ENCODE measurements around the gene CDK7. TPM values are rescaled to one million over a fixed set of nuclear protein-coding genes. Genes with fewer than 3 reads are reported as not detected.

Gene CDK7
- total and polyA plus RNA-seq, 4 donors: 6.9 to 15.0 (median 7.9) TPM

DNA sequence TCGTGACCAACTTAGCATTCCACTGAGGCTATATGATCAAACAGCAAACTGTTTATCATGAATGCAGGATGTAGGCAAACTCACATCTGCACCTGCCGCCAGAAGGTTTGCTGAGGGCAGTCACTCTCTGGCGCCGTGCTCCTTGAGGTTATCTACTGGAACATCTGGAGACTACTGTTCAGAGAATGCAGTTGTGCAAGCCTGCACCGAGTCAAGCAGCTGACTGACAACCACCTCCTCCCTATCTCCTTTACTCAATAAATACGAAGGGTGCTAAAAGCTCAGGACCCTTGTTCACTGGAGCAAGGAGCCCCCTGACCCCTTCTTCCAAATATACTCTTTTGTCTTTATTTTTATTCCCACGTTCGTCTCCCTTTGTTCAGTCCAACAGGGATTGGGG lies 70.8 kb downstream of the CDK7 start:
- Histone ChIP-seq H3K4me1 (ENCODE audit: control insufficient read depth in 4 of 4, insufficient read depth in 4 of 4, low read length in 3 of 4) (no peaks in the 10 kb centered on the region), H3K36me3 (ENCODE audit: control insufficient read depth in 4 of 4, insufficient read depth in 3 of 4, low read depth in 1 of 4, low read length in 3 of 4) (peaks cover 2 to 25% (median 16%) of the 10 kb centered on the region in 4 donors), H3K4me3 (ENCODE audit: low read depth in 1 of 3, low read length in 3 of 3) (no peak overlapping the region), H3K27ac (ENCODE audit: low read depth in 1 of 2, low read length in 2 of 2) (no peak overlapping the region), H3K9ac (ENCODE audit: low read depth in 1 of 2, low read length in 2 of 2) (no peak overlapping the region), H3K9me3 (ENCODE audit: control insufficient read depth in 4 of 4, low read length in 3 of 4) (no peaks in the 10 kb centered on the region), H3K27me3 (ENCODE audit: control insufficient read depth in 4 of 4, insufficient read depth in 4 of 4, low read length in 3 of 4) (no peaks in the 10 kb centered on the region)
- TF ChIP-seq, protein P1, sequence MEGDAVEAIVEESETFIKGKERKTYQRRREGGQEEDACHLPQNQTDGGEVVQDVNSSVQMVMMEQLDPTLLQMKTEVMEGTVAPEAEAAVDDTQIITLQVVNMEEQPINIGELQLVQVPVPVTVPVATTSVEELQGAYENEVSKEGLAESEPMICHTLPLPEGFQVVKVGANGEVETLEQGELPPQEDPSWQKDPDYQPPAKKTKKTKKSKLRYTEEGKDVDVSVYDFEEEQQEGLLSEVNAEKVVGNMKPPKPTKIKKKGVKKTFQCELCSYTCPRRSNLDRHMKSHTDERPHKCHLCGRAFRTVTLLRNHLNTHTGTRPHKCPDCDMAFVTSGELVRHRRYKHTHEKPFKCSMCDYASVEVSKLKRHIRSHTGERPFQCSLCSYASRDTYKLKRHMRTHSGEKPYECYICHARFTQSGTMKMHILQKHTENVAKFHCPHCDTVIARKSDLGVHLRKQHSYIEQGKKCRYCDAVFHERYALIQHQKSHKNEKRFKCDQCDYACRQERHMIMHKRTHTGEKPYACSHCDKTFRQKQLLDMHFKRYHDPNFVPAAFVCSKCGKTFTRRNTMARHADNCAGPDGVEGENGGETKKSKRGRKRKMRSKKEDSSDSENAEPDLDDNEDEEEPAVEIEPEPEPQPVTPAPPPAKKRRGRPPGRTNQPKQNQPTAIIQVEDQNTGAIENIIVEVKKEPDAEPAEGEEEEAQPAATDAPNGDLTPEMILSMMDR (IDR thresholded peaks at IDR 0.05; ENCODE audit: low read depth, low read length, missing input control): no peak
- no peak for TF ChIP-seq HNF4G (IDR thresholded peaks at IDR 0.05)
- TF ChIP-seq FOXA2 (IDR thresholded peaks at IDR 0.05): no peak
- TF ChIP-seq TAF1 (conservative IDR thresholded peaks at IDR 0.05): no peak
- no peak for TF ChIP-seq JUND (IDR thresholded peaks at IDR 0.05)
- TF ChIP-seq RXRA (IDR thresholded peaks at IDR 0.05): no peak
- no peak for TF ChIP-seq RAD21 (IDR thresholded peaks at IDR 0.05)
- TF ChIP-seq HNF4A (conservative IDR thresholded peaks at IDR 0.05): no peak
- TF ChIP-seq NR2F2 (IDR thresholded peaks at IDR 0.05): no peak
- TF ChIP-seq, protein P2, sequence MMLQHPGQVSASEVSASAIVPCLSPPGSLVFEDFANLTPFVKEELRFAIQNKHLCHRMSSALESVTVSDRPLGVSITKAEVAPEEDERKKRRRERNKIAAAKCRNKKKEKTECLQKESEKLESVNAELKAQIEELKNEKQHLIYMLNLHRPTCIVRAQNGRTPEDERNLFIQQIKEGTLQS (IDR thresholded peaks at IDR 0.05): no peak
- TF ChIP-seq FOXA1 (IDR thresholded peaks at IDR 0.05): no peak
- TF ChIP-seq, protein P3, sequence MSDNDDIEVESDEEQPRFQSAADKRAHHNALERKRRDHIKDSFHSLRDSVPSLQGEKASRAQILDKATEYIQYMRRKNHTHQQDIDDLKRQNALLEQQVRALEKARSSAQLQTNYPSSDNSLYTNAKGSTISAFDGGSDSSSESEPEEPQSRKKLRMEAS (IDR thresholded peaks at IDR 0.05): no peak
- WGBS: 95% methylated on average over 8 of the region's 8 CpGs
- no peak for DNase-seq (ENCODE audit: low spot score)

DNA sequence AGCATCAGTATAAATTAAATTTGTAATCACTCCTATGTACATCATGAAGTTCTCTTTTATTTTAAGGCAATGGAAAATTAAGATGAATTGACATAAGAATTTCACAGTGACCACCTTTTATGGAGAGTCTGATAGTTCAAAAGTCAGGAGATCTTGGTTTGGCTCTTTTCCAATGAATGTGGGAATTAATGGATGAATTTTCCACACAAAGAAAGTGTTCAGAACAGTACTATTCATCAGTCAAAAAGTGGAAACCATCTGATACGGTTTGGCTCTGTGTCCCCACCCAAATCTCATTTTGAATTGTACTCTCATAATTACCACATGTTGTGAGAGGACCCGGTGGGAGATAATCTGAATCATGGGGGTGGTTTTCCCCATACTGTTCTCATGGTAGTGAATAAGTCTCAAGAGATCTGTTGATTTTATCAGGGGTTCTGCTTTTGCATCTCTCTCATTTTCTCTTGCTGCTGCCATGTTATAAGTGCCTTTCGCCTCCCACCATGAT lies 73.4 kb downstream of the CDK7 start:
- Histone ChIP-seq H3K9me3 (ENCODE audit: control insufficient read depth in 4 of 4, low read length in 3 of 4) (no peaks in the 10 kb centered on the region), H3K36me3 (ENCODE audit: control insufficient read depth in 4 of 4, insufficient read depth in 3 of 4, low read depth in 1 of 4, low read length in 3 of 4) (peaks cover 3 to 26% (median 20%) of the 10 kb centered on the region in 4 donors), H3K27ac (ENCODE audit: low read depth in 1 of 2, low read length in 2 of 2) (no peak overlapping the region), H3K4me3 (ENCODE audit: low read depth in 1 of 3, low read length in 3 of 3) (no peak overlapping the region), H3K4me1 (ENCODE audit: control insufficient read depth in 4 of 4, insufficient read depth in 4 of 4, low read length in 3 of 4) (no peaks in the 10 kb centered on the region), H3K27me3 (ENCODE audit: control insufficient read depth in 4 of 4, insufficient read depth in 4 of 4, low read length in 3 of 4) (no peaks in the 10 kb centered on the region), H3K9ac (ENCODE audit: low read depth in 1 of 2, low read length in 2 of 2) (no peak overlapping the region)
- TF ChIP-seq FOXA1 (IDR thresholded peaks at IDR 0.05): no peak
- no peak for TF ChIP-seq HNF4G (IDR thresholded peaks at IDR 0.05)
- no peak for TF ChIP-seq YY1 (IDR thresholded peaks at IDR 0.05)
- TF ChIP-seq FOXA2 (IDR thresholded peaks at IDR 0.05): no peak
- TF ChIP-seq TAF1 (conservative IDR thresholded peaks at IDR 0.05): no peak
- TF ChIP-seq, protein P3 (IDR thresholded peaks at IDR 0.05): no peak
- TF ChIP-seq RAD21 (IDR thresholded peaks at IDR 0.05): no peak
- TF ChIP-seq EGR1 (IDR thresholded peaks at IDR 0.05; ENCODE audit: low read depth in 2 of 2): no peak
- no peak for TF ChIP-seq RXRA (IDR thresholded peaks at IDR 0.05)
- no peak for TF ChIP-seq HNF4A (conservative IDR thresholded peaks at IDR 0.05)
- no peak for TF ChIP-seq JUND (IDR thresholded peaks at IDR 0.05)
- TF ChIP-seq GABPA (IDR thresholded peaks at IDR 0.05 in 1 of 2, conservative IDR thresholded peaks at IDR 0.05 in 1 of 2): no peak
- TF ChIP-seq, protein P2 (IDR thresholded peaks at IDR 0.05): no peak
- TF ChIP-seq SP1 (IDR thresholded peaks at IDR 0.05): no peak
- TF ChIP-seq, protein P4, sequence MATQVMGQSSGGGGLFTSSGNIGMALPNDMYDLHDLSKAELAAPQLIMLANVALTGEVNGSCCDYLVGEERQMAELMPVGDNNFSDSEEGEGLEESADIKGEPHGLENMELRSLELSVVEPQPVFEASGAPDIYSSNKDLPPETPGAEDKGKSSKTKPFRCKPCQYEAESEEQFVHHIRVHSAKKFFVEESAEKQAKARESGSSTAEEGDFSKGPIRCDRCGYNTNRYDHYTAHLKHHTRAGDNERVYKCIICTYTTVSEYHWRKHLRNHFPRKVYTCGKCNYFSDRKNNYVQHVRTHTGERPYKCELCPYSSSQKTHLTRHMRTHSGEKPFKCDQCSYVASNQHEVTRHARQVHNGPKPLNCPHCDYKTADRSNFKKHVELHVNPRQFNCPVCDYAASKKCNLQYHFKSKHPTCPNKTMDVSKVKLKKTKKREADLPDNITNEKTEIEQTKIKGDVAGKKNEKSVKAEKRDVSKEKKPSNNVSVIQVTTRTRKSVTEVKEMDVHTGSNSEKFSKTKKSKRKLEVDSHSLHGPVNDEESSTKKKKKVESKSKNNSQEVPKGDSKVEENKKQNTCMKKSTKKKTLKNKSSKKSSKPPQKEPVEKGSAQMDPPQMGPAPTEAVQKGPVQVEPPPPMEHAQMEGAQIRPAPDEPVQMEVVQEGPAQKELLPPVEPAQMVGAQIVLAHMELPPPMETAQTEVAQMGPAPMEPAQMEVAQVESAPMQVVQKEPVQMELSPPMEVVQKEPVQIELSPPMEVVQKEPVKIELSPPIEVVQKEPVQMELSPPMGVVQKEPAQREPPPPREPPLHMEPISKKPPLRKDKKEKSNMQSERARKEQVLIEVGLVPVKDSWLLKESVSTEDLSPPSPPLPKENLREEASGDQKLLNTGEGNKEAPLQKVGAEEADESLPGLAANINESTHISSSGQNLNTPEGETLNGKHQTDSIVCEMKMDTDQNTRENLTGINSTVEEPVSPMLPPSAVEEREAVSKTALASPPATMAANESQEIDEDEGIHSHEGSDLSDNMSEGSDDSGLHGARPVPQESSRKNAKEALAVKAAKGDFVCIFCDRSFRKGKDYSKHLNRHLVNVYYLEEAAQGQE (IDR thresholded peaks at IDR 0.05): no peak
- TF ChIP-seq, protein P1 (IDR thresholded peaks at IDR 0.05; ENCODE audit: low read depth, low read length, missing input control): no peak
- TF ChIP-seq, protein P5, sequence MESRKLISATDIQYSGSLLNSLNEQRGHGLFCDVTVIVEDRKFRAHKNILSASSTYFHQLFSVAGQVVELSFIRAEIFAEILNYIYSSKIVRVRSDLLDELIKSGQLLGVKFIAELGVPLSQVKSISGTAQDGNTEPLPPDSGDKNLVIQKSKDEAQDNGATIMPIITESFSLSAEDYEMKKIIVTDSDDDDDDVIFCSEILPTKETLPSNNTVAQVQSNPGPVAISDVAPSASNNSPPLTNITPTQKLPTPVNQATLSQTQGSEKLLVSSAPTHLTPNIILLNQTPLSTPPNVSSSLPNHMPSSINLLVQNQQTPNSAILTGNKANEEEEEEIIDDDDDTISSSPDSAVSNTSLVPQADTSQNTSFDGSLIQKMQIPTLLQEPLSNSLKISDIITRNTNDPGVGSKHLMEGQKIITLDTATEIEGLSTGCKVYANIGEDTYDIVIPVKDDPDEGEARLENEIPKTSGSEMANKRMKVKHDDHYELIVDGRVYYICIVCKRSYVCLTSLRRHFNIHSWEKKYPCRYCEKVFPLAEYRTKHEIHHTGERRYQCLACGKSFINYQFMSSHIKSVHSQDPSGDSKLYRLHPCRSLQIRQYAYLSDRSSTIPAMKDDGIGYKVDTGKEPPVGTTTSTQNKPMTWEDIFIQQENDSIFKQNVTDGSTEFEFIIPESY (IDR thresholded peaks at IDR 0.05): no peak
- 76% methylated on average over 3 of the region's 3 CpGs for WGBS
- DNase-seq (ENCODE audit: low spot score): no peak

Measured in liver (tissue), 9 donors.